K562 treated with DMSO at 1 percent for 12 hours (cell line): Measurements from ENCODE around the gene PACC1. TPM values are rescaled to one million over a fixed set of nuclear protein-coding genes. Genes with fewer than 3 reads are reported as not detected.

Experiments
- total RNA-seq: library from RNA; unstranded; fragments of 300-600 nt; gene quantifications from 2 replicates; pipeline ENCODE4 v1.2.3, GENCODE V29; 2022; ENCODE audit not compliant: insufficient read depth

The PACC1 gene
- 7.9 and 16.3 TPM in 2 replicates for total RNA-seq

DNA sequence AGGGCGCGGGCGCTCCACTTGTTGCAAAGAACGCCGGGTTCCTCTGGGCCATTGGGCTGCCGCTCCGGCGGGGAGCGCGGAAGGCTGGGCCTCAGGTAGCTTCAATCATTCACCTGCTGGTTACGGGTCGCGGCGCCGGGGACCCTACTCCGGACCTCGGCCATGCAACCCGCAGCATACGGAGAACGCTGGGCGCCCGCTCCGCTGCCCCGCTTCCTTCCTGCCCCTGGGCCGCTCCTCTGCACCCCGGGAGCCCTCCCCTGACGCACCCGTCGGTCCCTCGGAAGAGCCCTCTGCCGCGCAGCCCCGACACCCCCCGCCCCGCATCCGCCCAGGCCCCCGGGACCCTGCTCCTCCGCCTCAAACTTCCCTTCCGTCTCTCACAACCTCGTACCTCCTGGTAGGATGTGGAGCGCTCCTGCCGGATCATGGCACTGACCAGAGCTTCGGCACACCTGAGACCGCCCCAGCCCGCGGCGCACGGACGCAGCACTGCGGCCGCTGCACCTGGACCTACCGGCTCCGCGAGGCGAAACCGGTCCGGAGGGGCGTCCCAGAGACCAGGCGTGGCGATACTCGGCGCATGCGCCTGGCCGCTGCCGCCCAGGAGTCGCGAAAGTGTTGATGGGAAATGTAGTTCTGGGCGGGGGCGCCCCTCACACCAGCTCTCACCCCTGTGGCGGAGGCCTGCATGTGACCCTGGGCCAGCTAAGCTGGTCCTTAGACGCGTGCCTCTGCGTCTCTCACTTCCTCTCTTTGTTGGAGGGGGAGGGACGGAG, at the start of gene PACC1:
PACC1 (minus strand) TSS at position 559 of the 779 bp plus-strand sequence; CDS start at position 430, 129 bp downstream.

DNA sequence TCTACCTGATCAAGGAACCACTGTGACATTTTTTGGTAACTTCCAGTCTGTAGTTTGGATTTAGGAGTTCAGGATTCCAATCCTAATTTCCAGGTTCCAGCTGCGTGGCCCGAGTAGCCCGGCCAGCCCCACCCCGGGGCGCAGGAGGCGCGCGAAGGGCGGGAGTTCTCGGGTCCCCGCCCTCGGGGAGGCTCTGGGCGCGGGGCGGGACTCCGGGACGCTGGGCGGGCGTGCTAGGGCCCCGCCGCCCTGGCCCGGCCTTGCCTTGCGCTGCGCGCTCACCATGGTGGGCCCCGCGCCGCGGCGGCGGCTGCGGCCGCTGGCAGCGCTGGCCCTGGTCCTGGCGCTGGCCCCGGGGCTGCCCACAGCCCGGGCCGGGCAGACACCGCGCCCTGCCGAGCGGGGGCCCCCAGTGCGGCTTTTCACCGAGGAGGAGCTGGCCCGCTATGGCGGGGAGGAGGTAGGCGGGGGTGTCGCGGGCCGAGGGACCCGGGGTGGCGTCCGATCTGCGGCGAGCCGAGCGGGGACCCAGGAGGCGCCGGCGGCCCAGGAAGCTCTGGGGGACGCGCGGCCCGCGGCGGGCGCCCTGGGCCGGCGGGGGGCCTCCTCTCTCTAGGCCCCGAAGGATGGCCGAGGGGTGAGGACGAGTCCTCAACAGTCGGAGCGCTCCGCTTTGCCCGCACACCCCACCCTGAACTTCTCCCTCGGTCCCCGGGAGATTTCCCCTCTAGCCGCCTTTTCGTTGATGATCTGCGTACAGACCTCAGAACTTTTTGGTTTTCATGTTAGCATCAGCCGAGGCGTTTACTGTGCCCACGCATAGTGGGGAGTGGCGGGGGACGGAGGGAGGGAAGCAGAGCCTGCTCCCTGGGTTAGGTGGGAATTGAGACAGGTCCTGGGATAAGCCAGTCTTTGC, 18.2 kb upstream of the PACC1 start, which contains the start of gene NENF:
NENF (plus strand) TSS at position 260 of the 916 bp plus-strand sequence; CDS start at position 284, 24 bp downstream.

Other genes starting within 250 kb of the PACC1 start
- 27.6 and 58.6 TPM in 2 replicates for gene PPP2R5A, start 129.5 kb downstream of the PACC1 start, total RNA-seq
- gene NENF, start 18.0 kb upstream of the PACC1 start, total RNA-seq: 75.2 and 103 TPM in 2 replicates
- 28.4 and 38.5 TPM in 2 replicates for gene ATF3, start 193.9 kb upstream of the PACC1 start, total RNA-seq